HG03135 (cell line): ENCODE data around the gene GALNT15.

Experiments used
- ATAC-seq: cut with Tn5 transposase; IDR thresholded peaks from one replicate; pipeline ENCODE4 v1.9.1; 2021; ENCODE audit warnings: mild to moderate bottlenecking, moderate library complexity; ENCODE audit not compliant: unreplicated experiment

The GALNT15 gene

GRCh38 chr3:16222547-16222946 lies 48.1 kb downstream of the GALNT15 start:
- no peak for ATAC-seq

GRCh38 chr3:16224325-16224724 lies 49.8 kb downstream of the GALNT15 start:
- no peak for ATAC-seq

- no peak for ATAC-seq
Observed at GRCh38 chr3:16227566-16227965, 53.1 kb downstream of the GALNT15 start.

GRCh38 chr3:16229681-16230080 lies 55.2 kb downstream of the GALNT15 start:
- no peak for ATAC-seq

- no peak for ATAC-seq
Observed at GRCh38 chr3:16231983-16232382, 57.5 kb downstream of the GALNT15 start.

GRCh38 chr3:16233806-16234205 lies 59.3 kb downstream of the GALNT15 start:
- ATAC-seq: no peak

GRCh38 chr3:16234281-16234680 lies 59.8 kb downstream of the GALNT15 start:
- ATAC-seq: no peak

GRCh38 chr3:16236030-16236639 lies 61.7 kb downstream of the GALNT15 start:
- no peak for ATAC-seq

- ATAC-seq: no peak
Observed at GRCh38 chr3:16236856-16237393, 62.4 kb downstream of the GALNT15 start.

GRCh38 chr3:16239086-16239770 lies 64.7 kb downstream of the GALNT15 start:
- no peak for ATAC-seq

- no peak for ATAC-seq
Observed at GRCh38 chr3:16239780-16240179, 65.3 kb downstream of the GALNT15 start.

GRCh38 chr3:16240229-16241023 lies 65.9 kb downstream of the GALNT15 start:
- no peak for ATAC-seq

- no peak for ATAC-seq
Observed at GRCh38 chr3:16241225-16241624, 66.7 kb downstream of the GALNT15 start.

- no peak for ATAC-seq
Observed at GRCh38 chr3:16242177-16242576, 67.7 kb downstream of the GALNT15 start.

GRCh38 chr3:16243706-16244490 lies 69.4 kb downstream of the GALNT15 start:
- no peak for ATAC-seq

GRCh38 chr3:16245609-16246008 lies 71.1 kb downstream of the GALNT15 start:
- no peak for ATAC-seq

- peak; percentile 80 for ATAC-seq
Observed at GRCh38 chr3:16247282-16248061, 73.0 kb downstream of the GALNT15 start.

- no peak for ATAC-seq
Observed at GRCh38 chr3:16248556-16248955, 74.1 kb downstream of the GALNT15 start.

GRCh38 chr3:16249336-16249735 lies 74.9 kb downstream of the GALNT15 start:
- no peak for ATAC-seq

GRCh38 chr3:16249886-16250285 lies 75.4 kb downstream of the GALNT15 start:
- no peak for ATAC-seq
